Endometrial microvascular endothelial cells (primary cell): Measurements from ENCODE around the gene CCDC141. TPM values are rescaled to one million over a fixed set of nuclear protein-coding genes. Genes with fewer than 3 reads are reported as not detected.

ENCODE experiments used
- in situ Hi-C: cut with HindIII; loops from 2 replicates; pipeline ENCODE4 v1.10.0; 2017; ENCODE audit warnings: low sequenced_read_pairs, low pct_unique_long_range_greater_than_20kb; ENCODE audit errors: inconsistent ontology term
- total RNA-seq: library from RNA; depleted of rRNA; stranded (reverse); fragments of >200 nt; gene quantifications from one replicate; pipeline ENCODE4 v1.2.3, GENCODE V29; 2015; ENCODE audit errors: inconsistent ontology term

The CCDC141 gene
- total RNA-seq, 1 donor from 2014 or later = not detected

- in situ Hi-C loops = no loop called here
Observed at GRCh38 chr2:178891265-178891958, 158.5 kb downstream of the CCDC141 start.

GRCh38 chr2:178886006-178886405 is 163.9 kb downstream of the CCDC141 start:
- in situ Hi-C loops = no loop called here

DNA sequence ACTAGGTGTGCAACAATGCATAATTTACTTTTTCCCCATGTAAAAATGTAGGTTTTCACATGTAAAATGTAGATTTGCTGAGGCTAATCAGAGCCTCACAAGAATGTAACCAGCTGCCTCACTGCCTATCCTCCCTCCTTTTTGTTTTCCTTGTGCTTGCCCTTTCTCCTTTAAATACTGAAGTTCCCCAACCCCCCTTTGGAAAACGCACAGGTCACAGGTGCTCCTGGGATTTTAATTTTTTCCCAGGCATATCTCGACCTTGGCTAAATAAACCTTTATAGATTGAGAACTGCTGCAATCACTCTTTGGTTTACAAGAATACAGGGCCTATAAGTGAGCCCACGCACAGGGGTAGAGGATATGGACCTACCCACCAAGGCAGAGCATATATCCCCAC is 165.5 kb downstream of the CCDC141 start:
- in situ Hi-C loops = no loop called here

- in situ Hi-C loops = no loop called here
Observed at GRCh38 chr2:178882666-178883440, 167.1 kb downstream of the CCDC141 start.

GRCh38 chr2:178881075-178881474 is 168.9 kb downstream of the CCDC141 start:
- in situ Hi-C loops = no loop called here

DNA sequence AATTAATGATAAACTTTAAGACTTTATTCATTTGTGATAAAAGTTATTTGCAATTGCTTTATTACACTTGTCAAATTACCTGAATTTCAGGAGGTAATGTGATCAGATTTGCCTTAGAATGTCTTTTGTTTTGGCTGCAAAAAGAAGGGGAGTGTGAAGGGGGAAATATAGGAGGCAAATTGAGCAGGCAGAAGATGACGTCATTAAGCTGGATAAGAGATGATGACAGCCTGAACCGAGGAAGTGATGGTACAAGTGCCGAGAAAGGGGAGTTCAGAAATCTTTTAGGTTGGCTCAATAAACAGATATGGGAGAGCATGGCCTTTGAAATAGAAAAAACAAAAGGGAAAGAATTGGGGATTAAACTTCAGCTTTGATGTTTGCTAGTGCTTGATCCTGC is 169.7 kb downstream of the CCDC141 start:
- in situ Hi-C loops = no loop called here

DNA sequence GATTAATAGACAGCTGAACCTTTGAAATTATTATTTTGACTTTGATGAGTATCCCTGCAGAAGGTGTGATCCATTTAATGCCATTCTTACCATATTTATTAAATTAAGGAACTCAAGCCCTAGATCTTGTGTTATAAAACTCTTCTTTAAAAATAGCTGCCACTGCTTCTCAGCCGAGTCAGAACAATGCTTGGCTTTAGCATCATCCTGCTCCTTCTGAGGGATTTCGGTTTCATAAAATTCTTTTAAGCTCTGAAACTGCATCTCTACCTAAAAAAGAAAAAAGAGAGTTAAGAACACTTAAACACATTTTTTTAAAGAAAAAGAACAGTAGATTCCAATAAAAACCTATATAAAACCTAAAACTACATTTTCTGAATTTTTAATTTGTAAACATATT is 172.1 kb downstream of the CCDC141 start:
- in situ Hi-C loops = no loop called here

DNA sequence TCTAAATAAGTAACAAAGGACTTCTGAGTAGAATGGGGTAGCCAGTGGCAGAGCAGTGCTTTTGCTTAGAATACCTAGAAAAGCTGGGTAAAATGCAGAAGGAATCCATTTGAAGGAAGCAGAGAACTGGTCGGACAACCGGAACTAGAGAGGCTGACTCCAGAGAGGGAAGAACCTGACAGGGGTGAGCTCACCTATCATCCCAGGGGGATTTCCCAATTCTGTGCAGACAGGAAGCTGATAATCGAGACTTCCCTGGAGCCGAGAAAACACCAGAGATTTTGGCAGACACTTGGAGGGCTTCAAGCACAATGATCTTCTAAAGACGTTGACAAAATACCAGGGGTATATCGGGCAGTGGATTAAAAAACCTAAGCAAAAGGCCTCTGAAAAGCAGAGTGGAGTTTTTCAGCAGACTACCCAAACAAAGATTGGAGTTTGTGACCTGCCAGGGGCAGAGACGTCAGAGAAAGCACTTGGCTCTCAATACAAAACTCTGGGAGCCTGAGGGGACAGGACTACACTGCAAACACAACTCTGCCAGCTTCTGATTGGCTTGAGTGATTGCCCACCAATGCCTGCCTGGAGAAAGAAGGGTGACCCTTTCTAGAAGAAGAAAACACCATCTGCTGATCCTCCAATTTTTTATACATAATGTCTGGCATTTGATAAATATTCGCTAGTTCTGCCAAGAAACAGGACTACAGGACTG is 175.3 kb downstream of the CCDC141 start:
- in situ Hi-C loops = no loop called here

DNA sequence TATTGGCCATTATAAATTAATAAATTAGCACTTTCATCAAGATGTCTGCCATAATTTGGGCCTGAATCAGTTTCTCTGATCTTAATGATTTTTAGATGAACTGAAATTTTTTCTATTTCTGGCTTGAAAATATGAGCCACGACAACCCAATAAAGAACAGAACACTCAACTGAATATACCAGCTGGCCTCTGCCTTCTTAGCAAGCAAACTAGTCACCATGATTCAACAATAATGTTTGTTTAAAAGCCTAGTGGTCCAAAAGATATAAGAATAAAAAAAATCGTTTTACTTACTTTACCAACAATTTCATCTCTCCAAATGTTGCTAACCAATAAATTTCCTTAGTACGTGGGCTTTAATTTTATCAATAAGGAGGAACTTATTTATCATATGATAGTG is 176.0 kb downstream of the CCDC141 start:
- in situ Hi-C loops = no loop called here

DNA sequence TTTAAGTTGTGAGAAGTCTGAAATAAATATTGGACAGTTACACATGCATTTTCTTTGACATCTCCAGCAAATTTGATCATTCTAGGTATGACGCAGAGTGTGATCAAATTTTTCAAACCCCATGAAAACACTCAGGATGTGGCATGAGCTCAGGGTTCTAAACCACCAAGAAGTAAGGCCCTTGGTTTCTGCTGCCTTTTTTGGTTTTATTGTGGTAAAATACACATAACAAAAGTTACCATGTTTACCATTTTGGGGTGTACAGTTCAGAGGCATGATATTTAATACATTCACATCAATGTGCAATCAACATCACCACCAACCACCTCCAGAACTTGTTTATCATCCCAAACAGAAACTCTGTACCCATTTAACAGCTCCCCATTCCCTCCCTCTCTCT is 178.4 kb downstream of the CCDC141 start:
- in situ Hi-C loops = no loop called here

DNA sequence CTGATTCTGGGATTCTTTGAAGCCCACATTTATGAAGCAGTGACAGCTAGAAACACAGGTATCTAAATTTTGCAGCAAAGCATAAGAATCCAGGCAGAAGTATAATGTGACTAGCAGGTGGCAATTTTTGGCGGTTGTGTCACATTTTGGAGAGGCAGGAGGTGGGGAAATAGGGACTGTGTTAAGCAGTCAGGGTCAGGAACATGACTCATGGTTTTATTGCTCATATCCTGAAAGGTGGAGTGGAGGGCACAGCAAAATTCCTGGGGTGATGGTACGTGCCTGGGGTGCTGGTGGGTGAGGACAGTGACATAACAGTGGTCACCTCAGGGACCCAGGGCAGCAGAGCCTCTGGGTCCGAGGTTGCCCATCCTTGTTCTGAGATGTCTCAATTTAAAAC is 179.2 kb downstream of the CCDC141 start:
- in situ Hi-C loops = no loop called here

GRCh38 chr2:178865999-178866398 is 183.9 kb downstream of the CCDC141 start:
- in situ Hi-C loops = no loop called here

DNA sequence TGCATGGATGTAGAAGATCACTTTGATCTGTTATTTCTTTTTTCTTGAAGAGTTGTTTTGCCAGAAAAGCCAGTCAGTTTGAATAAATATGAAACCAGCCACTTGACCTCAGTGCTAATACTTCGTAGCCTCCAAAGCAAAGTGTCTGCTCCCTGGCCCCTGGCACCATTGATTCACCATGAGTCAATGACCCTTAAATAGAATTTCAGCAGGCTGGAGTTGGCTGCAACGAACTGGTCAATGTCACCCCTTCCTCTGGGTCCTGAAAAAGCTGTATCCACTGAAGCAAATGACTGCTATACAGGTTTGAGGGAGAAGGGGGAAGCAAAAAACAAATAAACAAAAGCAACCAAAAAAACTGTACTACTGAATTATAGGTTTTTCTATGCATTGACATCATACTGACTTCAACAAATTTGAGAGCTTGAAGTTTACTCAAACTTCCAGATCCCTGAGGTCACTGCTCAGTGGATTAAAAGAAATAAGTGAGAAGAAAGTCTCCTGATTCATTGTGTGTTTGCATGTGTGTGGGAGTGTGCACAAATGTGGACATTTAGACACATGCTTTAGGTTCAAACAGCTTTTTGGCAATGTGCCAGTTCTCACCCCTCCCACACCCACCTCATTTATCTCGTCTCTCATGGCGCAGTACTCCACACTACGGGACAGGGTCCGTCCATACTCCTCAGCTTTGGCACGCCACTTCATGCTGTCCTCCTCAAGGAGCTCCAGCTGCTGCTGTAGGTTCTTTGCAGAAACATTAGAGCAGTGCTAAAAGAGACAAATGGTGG is 184.6 kb downstream of the CCDC141 start:
- in situ Hi-C loops = no loop called here

DNA sequence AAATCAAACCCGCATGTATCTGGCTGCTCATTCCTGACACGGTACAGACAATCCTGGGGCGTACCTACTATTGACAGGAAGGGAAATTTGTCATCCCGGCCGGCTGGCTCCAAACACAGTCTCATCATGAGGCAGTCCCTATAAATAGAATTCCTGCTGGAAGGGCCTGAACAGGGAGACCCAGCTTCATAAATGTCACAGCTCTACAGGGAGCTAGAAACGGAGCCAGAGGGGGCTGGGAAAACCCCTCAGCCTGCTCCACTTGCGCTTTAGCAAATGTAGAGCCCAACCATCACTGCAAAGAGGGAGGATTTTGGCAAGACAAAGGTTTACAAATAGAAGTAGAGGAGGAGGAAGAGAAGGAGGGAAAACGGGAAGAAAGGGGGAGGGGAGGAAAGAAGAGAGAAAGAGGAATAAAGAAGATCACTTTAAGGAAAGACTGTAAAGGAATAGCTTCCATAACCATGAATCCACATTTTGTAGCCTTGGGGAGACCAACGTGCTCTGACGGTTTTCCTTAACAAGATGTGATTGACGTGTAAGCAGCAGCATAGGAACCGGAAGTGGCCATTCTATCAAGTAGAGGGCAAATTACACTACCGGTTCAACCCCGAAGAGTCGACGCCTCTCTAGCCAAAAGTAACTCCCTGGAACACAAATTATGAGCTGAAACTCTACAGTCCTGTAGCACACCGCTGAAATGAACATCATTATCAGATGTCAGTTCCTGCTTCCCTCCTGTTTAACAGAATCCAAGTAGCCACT is 185.9 kb downstream of the CCDC141 start:
- in situ Hi-C loops = no loop called here

DNA sequence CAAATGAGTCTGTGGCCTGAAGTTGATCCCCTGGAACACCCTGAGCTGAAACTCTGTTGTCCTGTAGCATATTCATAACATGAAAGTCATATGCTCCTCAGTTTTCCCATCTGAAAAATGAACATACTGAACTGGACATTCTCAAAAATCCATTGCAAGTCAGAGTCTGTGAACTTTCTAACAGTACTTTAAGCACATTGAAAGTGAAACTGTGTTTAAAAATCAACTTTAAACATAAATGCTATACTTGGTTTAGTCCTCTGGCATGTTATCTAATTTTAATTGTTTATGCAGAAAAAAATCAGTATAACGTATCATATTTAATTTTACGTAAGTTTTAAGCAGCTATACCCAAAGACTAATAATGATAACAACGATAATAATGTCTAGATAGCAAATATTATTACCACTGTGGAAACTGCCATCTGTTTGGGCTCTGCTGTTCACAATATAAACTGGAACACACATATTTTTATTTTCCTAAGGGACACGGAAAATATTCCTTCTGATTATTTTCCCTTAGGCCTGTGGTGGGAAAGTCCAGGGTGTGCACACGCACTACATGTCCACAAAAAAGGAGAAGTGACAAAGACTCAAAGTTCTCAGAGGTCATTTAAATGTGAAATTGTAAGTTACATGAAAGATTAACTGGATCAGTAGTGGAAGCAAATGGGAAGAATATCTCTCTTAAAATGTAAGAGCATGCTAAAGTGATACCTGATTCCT is 186.6 kb downstream of the CCDC141 start:
- in situ Hi-C loops = no loop called here

DNA sequence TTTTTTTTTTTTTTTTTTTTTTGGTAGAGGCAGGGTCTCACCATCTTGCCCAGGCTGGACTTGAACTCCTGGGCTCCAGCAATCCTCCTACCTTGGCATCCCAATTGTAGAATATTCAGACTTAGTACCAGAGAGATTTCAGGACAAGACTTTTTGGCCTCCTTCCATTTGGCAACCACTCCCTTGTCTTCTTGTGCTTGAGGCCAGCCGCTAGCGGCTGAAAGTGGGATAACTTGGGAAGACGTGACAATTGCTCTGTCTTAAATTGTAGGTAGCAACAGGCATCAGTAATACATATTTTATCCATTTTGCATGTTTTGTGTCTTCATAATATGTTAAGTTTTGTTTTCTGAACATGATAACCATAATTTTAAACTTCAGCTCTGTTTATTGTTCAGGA is 189.4 kb downstream of the CCDC141 start:
- in situ Hi-C loops = no loop called here

GRCh38 chr2:178859730-178860129 is 190.2 kb downstream of the CCDC141 start:
- in situ Hi-C loops = no loop called here
